Lower lobe of right lung (tissue), 2 donors: ENCODE data around the gene CAPN1. TPM values are rescaled to one million over a fixed set of nuclear protein-coding genes. Genes with fewer than 3 reads are reported as not detected.
"Not testable (repeated sequence)": the region's sequence is repeated elsewhere in the genome, so short reads cannot be mapped to it uniquely, and the experiment has no call there.

ENCODE experiments used
- ATAC-seq, 2 donors: fragments of 200-7000 bp; cut with Tn5 transposase; one replicate each; pipeline ENCODE4 v1.9.1; 2020 to 2022; ENCODE audit warnings: mild to moderate bottlenecking in 2 of 2, moderate library complexity in 2 of 2
- DNase-seq: peaks from one replicate; pipeline ENCODE4 v3.0.0-alpha.2; 2020
- H3K27ac ChIP-seq: fragments of 200-600 bp; one replicate; pipeline ENCODE4 v1.8.0; 2022
- H3K27me3 ChIP-seq: fragments of 200-600 bp; one replicate; pipeline ENCODE4 v1.8.0; 2022; ENCODE audit warnings: low read depth
- H3K36me3 ChIP-seq: fragments of 200-600 bp; one replicate; pipeline ENCODE4 v1.8.0; 2022; ENCODE audit warnings: mild to moderate bottlenecking
- H3K4me1 ChIP-seq: fragments of 200-600 bp; one replicate; pipeline ENCODE4 v1.8.0; 2022
- H3K4me3 ChIP-seq: fragments of 200-600 bp; one replicate; pipeline ENCODE4 v1.8.0; 2022; ENCODE audit warnings: mild to moderate bottlenecking
- H3K9me3 ChIP-seq: fragments of 200-600 bp; one replicate; pipeline ENCODE4 v1.8.0; 2022
- intact Hi-C: fragments of 100-400 bp; cut with DNase I; formaldehyde crosslinking; loops from one replicate; pipeline ENCODE4 v1.11.0; 2022
- total RNA-seq: library from RNA; stranded (reverse); fragmentation: NEBNext Ultra II Directional; extraction: Animal tissue kit (Norgen Biotek cat#: 25700); gene quantifications from one replicate; pipeline ENCODE4 v1.2.1, GENCODE V29; 2021
- TF ChIP-seq, protein P1 (sequence below): fragments of 200-600 bp; IDR thresholded peaks from one replicate; pipeline ENCODE4 v1.8.0; 2022; ENCODE audit warnings: antibody characterized with exemption, mild to moderate bottlenecking
- donor health status: DM: no; HTN: yes; CAD: no; lungs with severe emphysema.

Gene CAPN1
- total RNA-seq, 1 donor from 2014 or later: 176 TPM

GRCh38 chr11:65241134-65241533, 59.4 kb downstream of the CAPN1 start:
- ATAC-seq (no peak), DNase-seq (no peak)
- Histone ChIP-seq H3K36me3 (no peaks in the 10 kb centered on the region), H3K27ac (no peak overlapping the region), H3K4me3 (no peak overlapping the region), H3K4me1 (no peaks in the 10 kb centered on the region), H3K27me3 (no peaks in the 10 kb centered on the region), H3K9me3 (no peaks in the 10 kb centered on the region)
- intact Hi-C loops: no loop called here
- TF ChIP-seq, protein P1, sequence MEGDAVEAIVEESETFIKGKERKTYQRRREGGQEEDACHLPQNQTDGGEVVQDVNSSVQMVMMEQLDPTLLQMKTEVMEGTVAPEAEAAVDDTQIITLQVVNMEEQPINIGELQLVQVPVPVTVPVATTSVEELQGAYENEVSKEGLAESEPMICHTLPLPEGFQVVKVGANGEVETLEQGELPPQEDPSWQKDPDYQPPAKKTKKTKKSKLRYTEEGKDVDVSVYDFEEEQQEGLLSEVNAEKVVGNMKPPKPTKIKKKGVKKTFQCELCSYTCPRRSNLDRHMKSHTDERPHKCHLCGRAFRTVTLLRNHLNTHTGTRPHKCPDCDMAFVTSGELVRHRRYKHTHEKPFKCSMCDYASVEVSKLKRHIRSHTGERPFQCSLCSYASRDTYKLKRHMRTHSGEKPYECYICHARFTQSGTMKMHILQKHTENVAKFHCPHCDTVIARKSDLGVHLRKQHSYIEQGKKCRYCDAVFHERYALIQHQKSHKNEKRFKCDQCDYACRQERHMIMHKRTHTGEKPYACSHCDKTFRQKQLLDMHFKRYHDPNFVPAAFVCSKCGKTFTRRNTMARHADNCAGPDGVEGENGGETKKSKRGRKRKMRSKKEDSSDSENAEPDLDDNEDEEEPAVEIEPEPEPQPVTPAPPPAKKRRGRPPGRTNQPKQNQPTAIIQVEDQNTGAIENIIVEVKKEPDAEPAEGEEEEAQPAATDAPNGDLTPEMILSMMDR: no peak

DNA sequence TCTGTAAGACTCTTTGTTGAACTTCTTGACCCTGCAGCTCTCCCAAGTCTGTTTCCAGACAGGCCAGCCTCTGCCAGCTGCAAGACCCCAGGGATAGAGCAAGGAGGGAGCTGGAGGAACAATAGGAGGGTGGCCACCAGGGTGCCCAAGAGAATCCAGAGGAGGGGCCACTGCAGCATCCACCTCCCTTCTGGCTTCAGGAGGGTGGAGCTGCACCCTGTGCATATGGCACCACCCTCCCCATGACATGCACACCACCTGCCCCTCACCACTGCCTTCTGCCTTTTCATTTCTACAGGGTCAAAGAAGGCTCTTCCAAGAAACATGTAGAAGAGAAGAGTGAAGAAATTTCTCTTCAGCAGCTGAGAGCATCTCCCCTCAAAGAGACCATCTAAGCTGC, 60.0 kb downstream of the CAPN1 start:
- no peaks in the 10 kb centered on the region for H3K27me3 ChIP-seq
- no peaks in the 10 kb centered on the region for H3K36me3 ChIP-seq
- no peaks in the 10 kb centered on the region for H3K4me1 ChIP-seq
- no peak for DNase-seq
- no peak overlapping the region for H3K4me3 ChIP-seq
- no peak overlapping the region for H3K27ac ChIP-seq
- TF ChIP-seq, protein P1: no peak
- ATAC-seq: peak in 1 of 2 donors; percentile 37
- intact Hi-C loops: no loop called here
- no peaks in the 10 kb centered on the region for H3K9me3 ChIP-seq

- no peaks in the 10 kb centered on the region for H3K9me3 ChIP-seq
- DNase-seq (no peak), ATAC-seq (no peak)
- intact Hi-C loops: no loop called here
- TF ChIP-seq, protein P1: no peak
- no peak overlapping the region for H3K27ac ChIP-seq
- no peak overlapping the region for H3K4me3 ChIP-seq
- no peaks in the 10 kb centered on the region for H3K36me3 ChIP-seq
- no peaks in the 10 kb centered on the region for H3K27me3 ChIP-seq
- no peaks in the 10 kb centered on the region for H3K4me1 ChIP-seq
Measured at GRCh38 chr11:65242389-65242788, 60.7 kb downstream of the CAPN1 start.

GRCh38 chr11:65243797-65244196, 62.1 kb downstream of the CAPN1 start:
- TF ChIP-seq, protein P1: no peak
- Histone ChIP-seq H3K27ac (no peak overlapping the region), H3K4me1 (no peaks in the 10 kb centered on the region), H3K4me3 (no peak overlapping the region), H3K27me3 (no peaks in the 10 kb centered on the region), H3K36me3 (no peaks in the 10 kb centered on the region), H3K9me3 (no peaks in the 10 kb centered on the region)
- DNase-seq (no peak), ATAC-seq (no peak)
- intact Hi-C loops: no loop called here

GRCh38 chr11:65245046-65245445, 63.3 kb downstream of the CAPN1 start:
- DNase-seq, intact Hi-C loops, H3K36me3 ChIP-seq, H3K27me3 ChIP-seq, H3K4me1 ChIP-seq, H3K27ac ChIP-seq, ATAC-seq, H3K4me3 ChIP-seq, H3K9me3 ChIP-seq: not testable (repeated sequence)

DNA sequence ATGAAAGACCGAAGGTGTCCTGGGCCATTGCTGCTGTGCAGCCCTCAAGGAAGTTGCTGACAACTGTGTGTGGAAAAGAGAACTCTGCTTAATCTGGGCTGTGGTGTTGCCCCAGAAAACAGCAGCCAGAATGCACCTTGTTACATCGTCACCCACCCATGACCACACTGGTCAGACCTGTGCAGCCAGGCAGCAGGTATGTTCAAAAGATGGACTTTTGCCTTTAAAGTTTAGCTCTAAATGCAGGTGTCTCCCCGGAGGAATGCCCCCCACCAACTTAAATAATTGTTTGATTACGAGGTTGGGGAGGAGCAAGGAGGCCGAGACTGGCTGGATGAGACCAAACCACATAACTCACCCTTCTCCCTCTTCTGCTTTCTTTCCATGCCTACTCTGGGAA, 64.8 kb downstream of the CAPN1 start:
- Histone ChIP-seq H3K4me3 (no peak overlapping the region), H3K9me3 (no peaks in the 10 kb centered on the region), H3K27me3 (no peaks in the 10 kb centered on the region), H3K27ac (no peak overlapping the region), H3K36me3 (no peaks in the 10 kb centered on the region), H3K4me1 (no peaks in the 10 kb centered on the region)
- intact Hi-C loops: no loop called here
- TF ChIP-seq, protein P1: no peak
- DNase-seq: no peak
- no peak for ATAC-seq

GRCh38 chr11:65248184-65248710, 66.5 kb downstream of the CAPN1 start:
- H3K9me3 ChIP-seq, H3K4me3 ChIP-seq, DNase-seq, ATAC-seq, H3K36me3 ChIP-seq, H3K4me1 ChIP-seq, H3K27me3 ChIP-seq, intact Hi-C loops, H3K27ac ChIP-seq: not testable (repeated sequence)
